Measurements from ENCODE around the gene PRSS12. TPM values are rescaled to one million over a fixed set of nuclear protein-coding genes. Genes with fewer than 3 reads are reported as not detected.

Gene PRSS12
- total RNA-seq, 1 experiment from 2014 or later: 5.4 TPM

DNA sequence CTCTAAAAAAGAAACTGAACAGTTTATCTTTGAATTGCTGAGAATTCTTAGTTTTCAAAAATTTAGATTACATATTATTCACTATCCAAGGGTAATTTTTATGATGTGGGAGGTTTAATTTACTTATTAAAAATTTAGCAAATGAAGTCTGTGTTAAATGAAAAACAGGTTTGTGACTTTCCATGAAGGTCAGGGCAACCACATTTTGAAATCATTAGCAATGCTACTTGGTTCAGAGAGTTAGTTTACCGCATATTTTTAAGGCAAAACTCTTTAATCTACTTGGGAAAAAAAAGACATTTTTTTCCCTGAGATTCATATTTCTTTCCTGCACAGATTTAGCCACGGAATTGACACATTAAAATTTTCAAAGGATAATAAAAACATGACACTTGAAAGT, 37.3 kb upstream of the PRSS12 start:
- TF ChIP-seq, protein P1, sequence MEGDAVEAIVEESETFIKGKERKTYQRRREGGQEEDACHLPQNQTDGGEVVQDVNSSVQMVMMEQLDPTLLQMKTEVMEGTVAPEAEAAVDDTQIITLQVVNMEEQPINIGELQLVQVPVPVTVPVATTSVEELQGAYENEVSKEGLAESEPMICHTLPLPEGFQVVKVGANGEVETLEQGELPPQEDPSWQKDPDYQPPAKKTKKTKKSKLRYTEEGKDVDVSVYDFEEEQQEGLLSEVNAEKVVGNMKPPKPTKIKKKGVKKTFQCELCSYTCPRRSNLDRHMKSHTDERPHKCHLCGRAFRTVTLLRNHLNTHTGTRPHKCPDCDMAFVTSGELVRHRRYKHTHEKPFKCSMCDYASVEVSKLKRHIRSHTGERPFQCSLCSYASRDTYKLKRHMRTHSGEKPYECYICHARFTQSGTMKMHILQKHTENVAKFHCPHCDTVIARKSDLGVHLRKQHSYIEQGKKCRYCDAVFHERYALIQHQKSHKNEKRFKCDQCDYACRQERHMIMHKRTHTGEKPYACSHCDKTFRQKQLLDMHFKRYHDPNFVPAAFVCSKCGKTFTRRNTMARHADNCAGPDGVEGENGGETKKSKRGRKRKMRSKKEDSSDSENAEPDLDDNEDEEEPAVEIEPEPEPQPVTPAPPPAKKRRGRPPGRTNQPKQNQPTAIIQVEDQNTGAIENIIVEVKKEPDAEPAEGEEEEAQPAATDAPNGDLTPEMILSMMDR (conservative IDR thresholded peaks at IDR 0.05): no peak
- no peak overlapping the region for H3K4me2 ChIP-seq (ENCODE audit: insufficient read depth, insufficient read length, low read length)

More for the DNA sequence above, 37.3 kb upstream of the PRSS12 start:
- Histone ChIP-seq H4K91ac (ENCODE audit: insufficient read length, low read depth, low read length) (no peak overlapping the region), H3K4me1 (ENCODE audit: insufficient read depth, low read length) (no peaks in the 10 kb centered on the region), H3K79me1 (ENCODE audit: insufficient read depth, low read depth, low read length, poor library complexity, severe bottlenecking) (no peaks in the 10 kb centered on the region), H3K27me3 (ENCODE audit: insufficient read depth, low read length) (no peaks in the 10 kb centered on the region), H2BK15ac (ENCODE audit: low read depth, low read length) (no peak overlapping the region), H3K23ac (ENCODE audit: insufficient read length, low read depth, low read length) (no peak overlapping the region), H3K14ac (ENCODE audit: insufficient read depth, low read length) (no peak overlapping the region), H3K79me2 (ENCODE audit: insufficient read depth, low read length) (no peaks in the 10 kb centered on the region), H3K27ac (ENCODE audit: insufficient read length, low read depth, low read length) (no peak overlapping the region), H3K56ac (ENCODE audit: insufficient read length, low read depth, low read length) (no peak overlapping the region), H2AK5ac (ENCODE audit: insufficient read length, low read length) (no peak overlapping the region), H3K23me2 (ENCODE audit: insufficient read length, low read depth, low read length, poor library complexity, severe bottlenecking) (no peaks in the 10 kb centered on the region), H3K9ac (ENCODE audit: extremely low read depth, insufficient read length, low read length) (no peak overlapping the region), H2AFZ (ENCODE audit: low read length) (no peak overlapping the region), H3K18ac (ENCODE audit: insufficient read length, low read depth, low read length) (no peak overlapping the region), H4K20me1 (ENCODE audit: control insufficient read depth, insufficient read depth, insufficient read length) (no peaks in the 10 kb centered on the region), H3K4ac (ENCODE audit: low read depth, low read length) (no peak overlapping the region), H3K9me3 (ENCODE audit: control insufficient read depth, low read depth, low read length) (no peaks in the 10 kb centered on the region), H3T11ph (ENCODE audit: low read length) (no peak overlapping the region), H4K5ac (ENCODE audit: insufficient read length, low read depth, low read length) (no peak overlapping the region), H2BK120ac (ENCODE audit: low read depth, low read length, poor library complexity, severe bottlenecking) (no peak overlapping the region), H2BK12ac (ENCODE audit: insufficient read length, low read depth, low read length) (no peak overlapping the region), H2BK20ac (ENCODE audit: low read depth, low read length, poor library complexity, severe bottlenecking) (no peak overlapping the region), H4K8ac (replicated peaks; ENCODE audit: insufficient read length, low read depth, low read length) (no peak overlapping the region), H2BK5ac (ENCODE audit: insufficient read length, low read length) (no peak overlapping the region)
- no peak for DNase-seq
- peaks cover 1 to 6% of the 10 kb centered on the region in 2 experiments; a peak in 3 of 4 replicates for H3K4me1 Mint-ChIP-seq
- no peak overlapping the region for H3K27ac Mint-ChIP-seq
- no CpG with 5 or more reads among the region's 2 CpGs for WGBS (ENCODE audit: extremely low coverage, insufficient read length, low lambda C conversion rate)
- peaks cover 5 to 15% (median 7%) of the 10 kb centered on the region in 3 experiments; a peak in 3 of 7 replicates for H3K36me3 Mint-ChIP-seq (ENCODE audit: insufficient read depth in 1 of 3, low read depth in 3 of 3)
- peaks cover 14 to 15% of the 10 kb centered on the region in 2 experiments for H3K9me3 Mint-ChIP-seq
- no peaks in the 10 kb centered on the region for H3K27me3 Mint-ChIP-seq (ENCODE audit: low read depth)
- no peak overlapping the region for H3K4me3 Mint-ChIP-seq
